HG03280 (cell line): ENCODE data around the gene TDRD6.
"Not testable (repeated sequence)": the region's sequence is repeated elsewhere in the genome, so short reads cannot be mapped to it uniquely, and the experiment has no call there.

ENCODE experiments used
- ATAC-seq: cut with Tn5 transposase; IDR thresholded peaks from one replicate; pipeline ENCODE4 v1.9.1; 2021; ENCODE audit warnings: mild to moderate bottlenecking, moderate library complexity; ENCODE audit not compliant: unreplicated experiment

The TDRD6 gene

GRCh38 chr6:46736906-46737305 lies 49.2 kb downstream of the TDRD6 start:
- ATAC-seq, result no peak

GRCh38 chr6:46741482-46741881 lies 53.8 kb downstream of the TDRD6 start:
- ATAC-seq, result no peak

DNA sequence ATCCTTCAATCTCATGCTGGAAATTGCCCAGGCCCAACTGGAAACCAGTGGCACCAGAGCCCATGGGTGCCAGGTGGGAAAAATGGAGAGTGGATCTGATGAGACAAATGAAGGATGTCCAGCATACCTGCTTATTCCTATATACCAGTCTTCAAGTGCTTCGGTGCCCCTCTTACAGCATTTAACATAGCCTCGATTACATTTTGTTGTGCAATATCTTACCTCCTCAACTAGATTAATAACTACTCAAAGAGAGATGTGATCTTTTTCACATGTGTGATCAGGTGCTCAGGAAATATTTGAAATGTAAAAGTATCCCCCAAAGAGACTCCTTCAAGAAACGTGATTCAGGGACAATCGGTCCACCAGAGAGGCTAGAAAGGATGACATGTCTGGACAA lies 54.2 kb downstream of the TDRD6 start:
- ATAC-seq, result no peak

- ATAC-seq, result no peak
These were observed 55.9 kb downstream of the TDRD6 start for GRCh38 chr6:46743425-46744158.

- not testable (repeated sequence) for ATAC-seq
These were observed 56.6 kb downstream of the TDRD6 start for GRCh38 chr6:46744159-46744725.

GRCh38 chr6:46745973-46746372 lies 58.3 kb downstream of the TDRD6 start:
- ATAC-seq, result no peak

DNA sequence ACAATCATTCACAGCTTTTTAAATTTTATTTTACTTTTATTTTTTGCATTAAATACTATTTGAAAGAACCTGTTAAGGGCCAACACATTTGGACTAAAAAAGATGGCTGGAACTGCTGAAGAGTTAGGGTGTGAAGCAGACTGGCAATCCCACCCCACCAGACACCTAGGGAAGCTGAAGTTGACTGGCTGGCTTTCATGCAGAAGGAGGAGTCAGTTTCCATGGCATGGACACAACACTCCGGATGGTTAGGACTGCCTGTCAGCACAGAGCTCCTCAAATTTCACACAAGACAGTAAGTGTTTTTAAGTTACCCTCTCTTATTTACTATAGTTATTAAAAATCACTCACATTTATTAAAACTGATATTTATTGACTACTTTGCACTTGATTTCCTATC lies 59.0 kb downstream of the TDRD6 start, which contains the start of gene ANKRD66:
Gene ANKRD66 (plus strand): TSS at position 238 of the 400 bp plus-strand sequence. CDS start 5,016 bp downstream, outside the sequence.
- ATAC-seq, result no peak

DNA sequence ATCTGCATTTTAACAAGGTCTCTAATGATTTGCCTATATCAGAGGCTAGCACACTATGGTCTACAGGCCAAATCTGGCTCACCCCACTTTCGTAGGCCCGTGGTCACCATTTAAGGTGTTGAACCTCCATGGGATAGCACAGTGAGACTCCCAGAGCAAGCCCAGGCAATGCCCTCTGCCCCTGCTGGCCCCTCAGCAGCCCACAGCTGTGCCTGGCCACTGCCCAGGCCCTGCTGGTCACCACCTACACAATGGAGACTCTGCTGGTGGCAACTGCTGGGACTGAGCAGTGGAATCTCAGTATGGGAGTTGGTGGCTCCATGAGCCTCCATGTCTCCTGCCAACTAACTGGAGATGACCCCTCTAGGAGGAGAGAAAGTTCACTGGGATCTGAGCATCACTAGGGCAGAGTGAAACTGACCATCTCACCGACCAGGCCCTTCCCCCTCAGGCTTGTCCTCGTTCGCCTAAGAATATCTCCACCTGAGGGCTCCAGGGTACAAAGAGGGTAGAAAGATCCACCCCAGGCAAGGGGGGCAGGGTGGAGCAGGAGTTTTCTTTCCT lies 61.3 kb downstream of the TDRD6 start:
- ATAC-seq, result no peak

GRCh38 chr6:46749731-46750130 lies 62.0 kb downstream of the TDRD6 start:
- ATAC-seq, result no peak

DNA sequence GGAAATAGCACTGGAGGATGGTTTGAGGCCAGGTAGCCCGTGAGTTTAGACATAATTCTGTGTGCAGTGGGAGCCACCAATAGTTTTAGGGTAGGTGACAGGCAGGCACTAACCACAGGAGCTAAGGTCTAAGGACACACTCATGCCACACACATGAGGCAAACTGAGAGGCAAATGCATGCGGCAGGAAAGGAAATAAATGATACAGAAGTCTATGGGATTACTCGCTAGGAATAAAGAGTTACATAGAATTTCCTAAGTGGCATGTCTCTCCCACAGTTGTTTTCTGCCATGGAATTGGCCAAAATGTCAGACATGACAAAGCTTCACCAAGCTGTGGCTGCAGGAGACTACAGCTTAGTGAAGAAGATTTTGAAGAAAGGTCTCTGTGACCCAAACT lies 64.0 kb downstream of the TDRD6 start:
- ATAC-seq, result no peak
